GM19452 (cell line): ENCODE data around the gene CSE1L.
"Not testable (repeated sequence)": the region's sequence is repeated elsewhere in the genome, so short reads cannot be mapped to it uniquely, and the experiment has no call there.

Experiments used
- ATAC-seq: cut with Tn5 transposase; IDR thresholded peaks from one replicate; pipeline ENCODE4 v1.9.1; 2021; ENCODE audit not compliant: unreplicated experiment

Gene CSE1L

GRCh38 chr20:49046087-49046900, at the start of gene CSE1L:
CSE1L (plus strand) TSS chr20:49046312; CDS start chr20:49058464, 12,152 bp downstream.
- ATAC-seq = peak; percentile 87

- ATAC-seq = no peak
These were observed 45.9 kb upstream of the CSE1L start for GRCh38 chr20:48999890-49000870.

- ATAC-seq = no peak
These were observed 44.4 kb upstream of the CSE1L start for GRCh38 chr20:49001741-49002140.

- no peak for ATAC-seq
These were observed 39.6 kb upstream of the CSE1L start for GRCh38 chr20:49006446-49006980.

- no peak for ATAC-seq
These were observed 36.0 kb upstream of the CSE1L start for GRCh38 chr20:49009899-49010631.

- ATAC-seq = no peak
These were observed 21.9 kb upstream of the CSE1L start for GRCh38 chr20:49024220-49024619.

- not testable (repeated sequence) for ATAC-seq
These were observed 17.9 kb upstream of the CSE1L start for GRCh38 chr20:49028177-49028576.

- no peak for ATAC-seq
These were observed 17.4 kb upstream of the CSE1L start for GRCh38 chr20:49028684-49029083.

GRCh38 chr20:49029203-49029602, 16.9 kb upstream of the CSE1L start:
- no peak for ATAC-seq

GRCh38 chr20:49030954-49031619, 15.0 kb upstream of the CSE1L start:
- ATAC-seq = no peak

GRCh38 chr20:49032455-49032854, 13.7 kb upstream of the CSE1L start:
- ATAC-seq = no peak

- ATAC-seq = no peak
These were observed 11.9 kb upstream of the CSE1L start for GRCh38 chr20:49034070-49034732.

- ATAC-seq = no peak
These were observed 8.1 kb upstream of the CSE1L start for GRCh38 chr20:49037962-49038387.

- ATAC-seq = no peak
These were observed 6.3 kb upstream of the CSE1L start for GRCh38 chr20:49039854-49040253.

GRCh38 chr20:49043000-49043399, 3.1 kb upstream of the CSE1L start:
- ATAC-seq = no peak

- ATAC-seq = peak; percentile 3
These were observed 549 bp upstream of the CSE1L start for GRCh38 chr20:49045440-49046086.

- ATAC-seq = no peak
These were observed 6.2 kb downstream of the CSE1L start for GRCh38 chr20:49052334-49052733.

- peak; percentile 48 for ATAC-seq
These were observed 8.0 kb downstream of the CSE1L start for GRCh38 chr20:49054056-49054643.

- ATAC-seq = no peak
These were observed 17.2 kb downstream of the CSE1L start for GRCh38 chr20:49063279-49063678.
